Activated CD4-positive, CD25-positive, alpha-beta regulatory T cell treated with anti-CD3 and anti-CD28 coated beads, Interleukin-2, amount 50 U/mL, for 72 hours (primary cell): ENCODE results near the gene FNDC3A.
"Not testable (repeated sequence)": the region's sequence is repeated elsewhere in the genome, so short reads cannot be mapped to it uniquely, and the experiment has no call there.

Experiments
- DNase-seq: peaks from one replicate; pipeline ENCODE4 v3.0.0; 2021

Gene FNDC3A

DNA sequence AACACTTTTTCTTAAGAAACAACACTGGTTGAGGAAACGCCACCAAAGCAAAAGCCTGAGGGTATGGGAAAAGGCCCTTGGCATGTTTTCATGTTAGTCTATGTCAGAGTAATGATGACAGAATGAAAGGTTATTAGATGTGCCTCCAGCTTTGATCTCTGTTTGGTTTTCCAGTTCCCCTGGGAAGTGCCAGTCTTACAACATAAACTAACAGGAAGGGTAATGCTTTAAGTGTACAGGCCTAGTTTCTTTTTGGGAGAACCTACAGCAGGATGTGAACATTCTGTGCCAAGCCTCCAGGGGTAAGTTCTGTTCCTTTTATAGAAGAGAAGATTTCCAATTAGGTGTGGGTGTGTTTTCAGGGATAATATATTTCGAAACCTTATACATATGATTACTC, 121.7 kb downstream of the FNDC3A start:
- no peak for DNase-seq

DNA sequence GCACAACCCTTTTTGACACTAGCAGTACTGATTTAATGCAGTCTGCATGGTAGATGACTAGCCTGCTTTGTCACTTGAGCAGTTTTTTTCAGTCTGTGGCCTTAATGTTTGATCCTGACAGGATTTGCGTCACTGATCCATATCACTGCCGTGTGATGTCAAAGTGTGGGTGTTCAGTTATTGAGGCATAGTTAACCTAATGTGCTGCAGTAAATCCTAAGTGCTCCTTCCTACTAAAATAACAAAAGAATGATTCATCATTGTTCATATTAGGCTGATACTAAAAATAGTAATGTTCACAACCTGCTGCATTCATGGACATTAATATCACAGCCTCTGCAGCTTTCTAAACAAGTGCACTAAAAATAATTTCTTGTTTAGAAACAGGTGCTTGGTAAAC, 122.5 kb downstream of the FNDC3A start:
- DNase-seq: no peak

DNA sequence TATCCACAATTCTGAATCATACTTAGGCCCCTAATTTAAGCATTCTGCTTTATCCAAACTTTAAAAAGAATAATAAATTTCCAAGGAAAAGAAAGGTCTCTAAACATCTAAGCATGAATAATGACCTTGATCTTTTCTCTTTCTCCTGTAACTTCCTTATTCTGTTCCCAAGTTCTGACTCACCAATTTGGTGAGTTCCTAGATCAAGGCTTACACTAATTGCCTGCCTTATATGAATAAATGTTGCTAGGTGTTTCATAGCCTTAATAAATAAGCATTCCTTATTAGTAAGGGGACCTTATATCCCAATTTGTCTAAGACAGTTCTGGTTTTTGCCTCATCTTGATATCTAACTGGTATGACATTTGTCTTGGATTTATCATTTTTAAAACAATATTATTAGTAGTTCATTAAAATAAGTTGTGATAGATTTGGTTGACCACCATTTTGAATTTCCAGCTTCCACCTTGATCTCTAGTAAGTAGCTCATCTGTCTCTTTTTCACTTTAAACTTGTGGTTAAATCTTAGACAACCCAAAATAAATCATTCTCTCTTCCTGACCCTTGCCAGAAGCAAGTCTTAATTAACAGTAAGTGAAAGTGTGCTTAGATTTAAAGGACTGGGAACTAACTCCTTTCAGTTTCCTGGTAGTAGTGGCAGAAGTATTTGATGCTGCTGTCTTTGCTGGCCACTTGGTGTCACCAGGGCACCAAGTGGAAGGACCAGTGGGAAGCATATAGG, 123.2 kb downstream of the FNDC3A start:
- DNase-seq: no peak

DNA sequence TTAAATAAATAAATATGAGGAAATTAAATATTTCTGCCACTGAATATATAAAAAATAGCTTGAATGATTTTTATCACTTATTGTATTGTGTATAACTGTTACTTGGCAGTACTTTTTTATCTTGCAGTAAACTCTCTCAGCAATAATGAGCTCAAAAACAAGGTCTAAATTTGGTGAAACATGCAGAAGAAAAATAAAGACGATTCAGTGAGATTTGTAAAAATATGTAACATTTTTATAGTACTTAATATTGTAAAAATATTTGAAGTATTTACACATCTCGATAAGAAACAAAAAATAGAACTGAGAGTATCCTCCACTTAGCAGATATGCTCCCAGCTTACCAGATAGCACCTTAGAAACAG, 123.8 kb downstream of the FNDC3A start:
- DNase-seq: no peak

DNA sequence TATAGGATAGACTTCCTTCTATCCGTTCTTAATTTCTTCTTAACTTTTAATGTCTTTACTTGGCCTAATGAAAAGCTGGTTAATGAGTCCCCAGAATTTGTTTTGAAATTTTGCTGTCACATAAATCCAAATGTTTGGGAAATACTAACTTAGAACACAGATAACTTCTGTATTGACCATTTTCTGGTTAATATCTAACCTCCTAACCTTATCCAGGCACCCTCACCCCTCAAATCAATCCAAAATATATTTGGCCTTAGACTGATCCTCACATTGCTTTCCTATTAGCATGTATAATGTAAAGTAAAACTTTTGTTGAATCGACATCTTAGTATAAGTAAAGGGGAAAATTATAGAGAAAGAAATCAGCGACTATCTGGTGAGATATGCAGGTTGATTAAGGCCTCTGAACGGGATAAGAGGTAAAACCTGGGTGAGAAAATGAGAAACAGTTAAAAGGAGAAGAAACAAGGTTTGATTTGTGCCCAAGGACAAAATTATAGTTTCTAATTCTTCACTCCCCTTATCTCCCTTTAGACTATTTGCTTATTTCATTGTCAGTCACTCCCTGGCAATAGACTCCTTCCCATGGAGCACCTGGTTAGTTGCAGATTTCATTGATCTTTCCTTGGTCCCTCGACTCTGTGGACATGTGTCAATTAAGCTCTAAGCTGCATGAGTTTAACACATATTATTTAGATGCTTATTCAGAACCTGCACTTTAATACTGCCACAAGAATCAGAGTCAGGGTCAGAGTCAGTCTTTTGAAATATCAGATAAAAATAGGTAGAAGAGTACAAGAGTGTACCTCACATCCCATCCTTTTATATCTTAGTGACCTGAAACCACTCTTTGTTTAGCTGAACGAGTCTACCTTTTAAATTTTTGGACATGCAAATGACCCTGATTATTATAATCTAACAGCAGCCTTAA, 125.2 kb downstream of the FNDC3A start:
- DNase-seq: no peak

DNA sequence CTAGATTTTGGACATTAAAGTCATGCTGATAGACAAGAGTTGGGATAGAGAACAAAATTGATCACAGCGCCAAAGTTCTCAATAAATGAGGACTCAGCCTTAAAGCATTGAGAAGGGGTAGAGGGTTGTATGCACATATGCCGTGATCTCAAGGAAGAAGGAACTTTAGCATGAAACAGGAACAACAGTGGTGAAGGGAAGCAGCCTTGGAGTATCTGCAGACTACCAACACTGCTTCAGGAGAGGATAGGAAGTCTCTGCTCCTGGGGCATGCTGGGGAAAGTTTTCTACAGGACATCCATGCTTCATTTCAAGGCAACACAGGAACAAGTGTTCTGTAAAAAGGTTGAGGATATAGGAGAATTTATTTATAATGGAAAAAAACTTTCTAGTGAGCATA, 132.5 kb downstream of the FNDC3A start:
- DNase-seq: no peak

DNA sequence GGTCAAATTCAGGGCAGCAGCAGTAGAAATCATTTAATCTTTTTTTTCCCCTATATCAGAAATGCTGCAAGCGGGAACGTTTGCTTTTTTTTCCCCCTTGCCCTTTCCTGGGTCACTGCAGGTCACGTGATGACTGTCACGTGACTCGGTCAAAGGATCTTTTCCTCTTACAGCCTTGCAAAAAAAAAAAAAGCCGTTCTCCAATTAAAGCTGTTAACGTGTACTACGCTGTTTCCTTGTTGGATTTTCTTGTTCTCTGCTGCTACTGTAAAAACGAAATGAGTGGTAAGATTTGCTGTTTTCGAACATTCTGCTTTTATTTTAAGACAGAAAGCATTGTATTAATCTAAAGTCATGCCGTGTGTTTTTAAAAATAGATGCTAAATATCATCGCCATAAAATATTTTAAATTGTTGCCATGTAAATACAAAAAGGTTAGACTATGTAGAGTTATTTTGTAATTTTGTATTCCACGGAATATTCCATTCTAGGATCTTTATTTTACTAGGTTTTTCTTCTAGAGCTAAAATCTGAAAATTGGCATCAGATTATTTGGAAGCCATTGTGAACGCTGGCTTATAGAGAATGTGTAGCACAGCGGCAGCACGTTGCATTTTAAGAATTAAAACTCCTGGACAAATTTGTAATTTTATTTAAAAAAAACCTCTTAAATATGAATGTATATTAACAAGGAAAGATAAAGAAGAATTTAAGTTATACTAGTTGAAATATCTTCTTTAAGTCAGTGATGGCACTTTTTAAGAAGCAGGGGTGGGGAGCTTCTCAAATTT, 134.6 kb downstream of the FNDC3A start:
- DNase-seq: peak; percentile 70

DNA sequence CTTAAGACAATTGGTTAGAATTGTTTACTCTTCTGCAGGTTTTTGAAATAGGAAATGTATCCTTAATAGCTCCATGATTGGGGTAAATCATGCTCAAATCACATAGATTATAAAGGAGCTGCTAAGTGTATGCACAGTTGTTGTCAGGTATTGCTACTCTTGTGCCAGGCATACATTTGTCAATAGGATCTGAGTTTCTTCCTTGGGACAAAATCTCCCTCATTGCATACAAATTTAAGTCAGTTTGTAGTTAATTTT, 135.1 kb downstream of the FNDC3A start:
- DNase-seq: no peak

DNA sequence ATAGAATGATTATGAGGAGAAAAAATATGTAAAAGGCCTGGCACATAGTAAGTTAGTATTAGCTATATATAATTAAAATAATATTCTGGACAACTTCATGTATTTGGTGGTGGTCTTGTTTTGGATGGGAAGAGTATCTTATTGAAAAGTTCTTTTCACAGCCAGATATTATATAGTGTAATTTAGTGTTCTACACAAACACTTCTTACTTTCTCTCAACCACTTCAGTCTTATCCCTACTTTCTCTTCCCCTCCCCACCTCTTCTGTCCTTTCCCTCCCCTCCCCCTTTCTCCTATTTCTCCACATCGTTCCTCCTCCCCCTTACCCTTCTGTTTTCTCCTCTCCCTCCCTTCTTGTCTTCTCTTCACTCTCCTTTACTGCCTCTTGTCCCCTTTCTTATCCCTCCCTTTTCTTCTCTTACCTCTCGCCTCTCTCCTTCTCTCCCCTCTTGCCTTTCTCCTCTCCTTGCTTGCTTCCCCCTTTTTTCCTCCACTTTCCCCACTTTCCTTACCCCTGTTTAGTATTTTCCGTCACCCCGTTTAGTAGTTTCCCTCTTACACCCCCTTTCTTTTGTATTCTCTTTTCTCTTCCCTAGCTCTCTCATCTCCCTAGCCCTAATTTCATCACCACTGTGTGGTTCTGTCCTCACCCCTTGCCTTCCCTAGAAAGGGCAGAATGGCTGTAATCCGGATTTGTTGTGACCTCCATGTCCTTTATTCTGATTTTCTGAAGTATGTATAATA, 137.2 kb downstream of the FNDC3A start:
- DNase-seq: no peak

DNA sequence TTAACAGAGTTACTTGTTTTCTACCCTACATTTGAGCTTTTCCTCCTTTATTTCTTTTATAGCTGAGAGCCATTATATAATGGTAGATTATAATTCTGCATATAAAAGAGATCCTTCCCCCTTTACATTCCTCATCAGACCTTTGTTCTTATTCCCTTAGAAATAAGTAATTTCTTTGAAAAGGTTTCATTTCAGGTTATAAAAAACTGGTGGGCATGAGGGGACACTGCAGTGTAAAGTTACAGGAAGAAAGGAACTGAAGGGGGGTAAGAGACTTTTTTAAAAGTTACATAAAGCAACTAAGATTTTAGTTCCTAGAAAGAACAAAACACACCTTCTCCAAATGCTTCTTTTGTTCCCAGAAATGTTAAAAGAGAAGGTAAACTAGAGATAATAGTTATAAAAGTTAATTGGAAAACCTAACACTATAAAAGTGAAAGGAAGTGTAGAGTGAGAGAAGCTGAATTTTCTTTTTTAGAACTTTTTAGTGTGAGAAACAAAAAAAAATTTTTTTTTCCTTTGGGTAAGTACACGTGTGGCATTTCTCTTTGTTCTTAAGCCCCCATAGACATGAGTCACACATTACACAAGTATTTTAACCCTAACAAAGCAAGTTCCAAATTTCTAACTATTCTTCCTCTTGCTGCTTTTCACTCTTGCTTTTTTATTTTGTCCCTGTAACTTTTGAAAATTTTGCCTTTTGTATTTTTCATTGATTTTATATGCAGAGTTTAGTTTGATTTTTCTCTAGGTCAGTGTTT, 138.0 kb downstream of the FNDC3A start:
- DNase-seq: no peak

DNA sequence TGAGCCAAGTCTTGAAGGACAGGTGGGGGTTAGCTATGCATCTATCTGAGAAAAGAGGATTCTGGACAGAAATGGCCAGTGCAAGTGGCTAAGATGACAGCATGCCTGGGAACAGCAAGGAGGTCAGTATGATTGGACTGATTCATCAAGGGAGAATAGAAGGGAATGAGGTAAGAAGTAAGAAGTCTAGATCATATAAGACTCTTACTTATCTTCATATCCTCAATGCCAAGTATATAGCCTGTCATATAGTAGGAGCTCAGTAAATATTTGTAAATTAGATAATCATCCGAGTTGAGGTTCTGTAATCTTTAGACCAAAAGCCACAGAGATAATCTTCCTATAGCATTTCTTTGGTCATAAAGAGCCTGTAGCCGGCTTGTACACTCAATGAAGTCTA, 141.2 kb downstream of the FNDC3A start:
- no peak for DNase-seq

DNA sequence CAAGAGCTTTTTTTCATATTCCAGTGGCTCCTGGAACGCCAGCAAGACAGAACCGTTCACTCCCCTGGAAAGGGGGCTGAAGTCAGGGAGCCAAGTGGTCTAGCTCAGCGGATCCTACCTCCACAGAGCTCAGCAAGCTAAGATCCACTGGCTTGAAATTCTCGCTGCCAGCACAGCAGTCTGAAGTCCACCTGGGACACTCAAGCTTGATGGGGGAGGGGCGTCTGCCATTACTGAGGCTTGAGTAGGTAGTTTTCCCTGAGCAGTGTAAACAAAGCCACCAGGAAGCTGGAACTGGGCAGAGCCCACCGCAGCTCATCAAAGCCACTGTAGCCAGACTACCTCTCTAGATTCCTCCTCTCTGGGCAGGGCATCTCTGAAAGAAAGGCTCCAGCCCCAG, 142.7 kb downstream of the FNDC3A start:
- DNase-seq: not testable (repeated sequence)

DNA sequence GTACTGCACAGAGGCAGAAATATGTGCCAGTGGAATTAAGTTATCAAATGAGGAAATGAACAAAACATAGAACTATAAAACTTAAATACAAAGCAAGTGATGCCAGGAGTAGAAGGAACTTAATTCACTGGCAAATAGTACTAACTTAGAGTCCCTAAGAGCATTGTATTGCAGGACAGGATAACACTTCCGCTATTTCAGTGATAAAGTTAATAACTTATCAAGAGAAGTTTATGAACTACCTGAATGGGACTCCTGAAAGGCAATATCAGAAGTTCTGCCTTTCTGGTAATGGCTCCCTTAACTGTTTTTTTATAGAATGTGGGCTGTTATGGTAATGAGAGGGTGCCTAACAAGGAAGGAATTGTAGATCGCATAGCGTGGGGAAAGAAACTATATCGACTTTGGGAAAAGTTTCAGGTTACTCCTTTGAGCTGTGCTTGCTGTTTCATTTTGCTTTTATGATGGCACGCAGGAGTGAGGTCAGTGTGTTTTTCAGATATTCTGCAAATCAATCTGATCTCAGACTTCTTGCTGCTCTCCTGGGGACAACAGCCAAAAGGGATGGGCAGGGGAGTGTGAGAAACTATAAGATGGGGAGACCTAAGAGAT, 149.1 kb downstream of the FNDC3A start:
- DNase-seq: no peak

DNA sequence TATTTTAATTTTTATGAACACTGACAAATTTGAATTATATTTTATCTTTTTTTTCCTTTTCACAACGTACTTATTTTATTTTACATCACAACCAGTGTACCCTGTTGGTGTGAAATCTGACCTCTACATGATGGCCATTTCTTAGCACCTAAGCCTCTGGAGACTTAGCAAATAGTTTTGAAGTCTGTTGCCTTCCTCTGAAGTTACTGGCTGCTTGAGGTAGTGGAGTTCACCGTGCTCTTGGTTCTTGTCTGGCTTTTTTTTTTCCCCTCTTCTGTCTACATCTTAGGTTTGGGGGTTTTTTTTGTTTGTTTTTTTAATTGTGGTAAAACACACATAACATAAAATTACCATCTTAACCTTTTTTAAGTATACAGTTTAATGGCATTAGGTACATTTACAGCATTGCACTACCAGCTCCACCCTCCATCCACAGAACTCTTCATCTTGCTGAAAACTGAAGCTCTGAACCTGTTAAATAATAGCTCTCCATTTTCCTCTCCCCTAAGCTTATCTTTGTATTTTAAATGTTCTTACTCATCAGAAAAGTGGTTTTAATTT, 150.3 kb downstream of the FNDC3A start:
- no peak for DNase-seq

DNA sequence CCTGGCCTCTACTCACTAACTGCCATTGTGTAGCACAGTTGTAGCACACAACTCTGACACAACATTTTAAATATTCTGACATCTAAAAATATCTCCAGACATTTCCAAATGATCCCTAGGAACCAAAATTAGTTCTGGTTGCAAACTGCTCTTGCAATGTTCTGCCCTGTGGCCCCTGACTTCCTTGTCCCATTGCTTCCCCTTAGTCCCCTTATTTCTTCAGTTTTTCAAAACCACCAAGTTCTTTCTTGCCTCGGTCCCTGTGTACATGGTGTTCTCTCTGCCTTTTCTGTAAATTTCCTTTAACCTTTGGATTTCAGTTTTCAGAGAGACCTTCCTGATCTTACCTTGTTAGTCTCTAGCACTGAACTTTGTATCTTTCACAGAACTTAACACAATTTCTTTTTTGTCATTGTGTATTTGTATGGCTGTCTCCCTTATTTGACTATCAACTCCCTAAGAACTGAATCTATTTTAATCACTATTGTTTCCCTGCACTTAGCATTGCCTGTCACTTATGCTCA, 156.8 kb downstream of the FNDC3A start:
- DNase-seq: no peak

DNA sequence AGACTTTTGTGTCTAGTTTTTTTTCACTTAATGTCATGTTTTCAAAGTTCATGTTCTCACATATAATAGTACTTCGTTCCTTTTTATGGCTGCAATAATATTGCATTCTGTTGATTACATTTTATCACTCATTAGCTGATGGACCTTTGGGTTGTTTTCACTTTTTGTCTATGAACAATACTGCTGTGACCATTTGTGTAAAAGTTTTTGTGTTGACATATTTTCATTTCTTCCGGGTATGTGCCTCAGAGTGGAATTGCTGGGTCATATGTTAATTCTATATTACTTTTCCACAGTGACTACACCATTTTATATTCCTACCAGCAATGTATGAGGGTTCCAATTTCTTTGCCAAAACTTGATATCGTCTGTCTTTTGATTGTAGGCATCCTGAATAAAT, 158.6 kb downstream of the FNDC3A start:
- no peak for DNase-seq

DNA sequence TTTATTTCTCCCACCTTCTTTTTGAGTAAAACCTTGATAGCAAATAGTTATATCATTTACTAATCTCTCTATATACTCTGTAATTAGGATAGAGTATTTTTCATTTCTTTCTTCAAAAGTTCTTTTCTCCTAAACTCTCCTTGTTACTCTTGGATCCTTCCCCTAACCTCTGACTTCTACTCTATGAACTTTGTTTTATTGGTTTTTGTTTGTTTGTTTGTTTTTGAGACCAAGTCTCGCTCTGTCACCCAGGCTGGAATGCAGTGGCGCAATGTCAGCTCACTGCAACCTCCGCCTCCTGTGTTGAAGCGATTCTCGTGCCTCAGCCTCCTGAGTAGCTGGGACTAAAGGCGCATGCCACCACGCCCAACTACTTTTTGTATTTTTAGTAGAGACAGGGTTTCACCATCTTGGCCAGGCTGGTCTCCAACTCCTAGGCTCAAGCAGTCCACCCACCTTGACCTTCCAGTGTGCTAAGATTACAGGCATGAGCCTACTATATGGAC, 161.5 kb downstream of the FNDC3A start:
- not testable (repeated sequence) for DNase-seq

DNA sequence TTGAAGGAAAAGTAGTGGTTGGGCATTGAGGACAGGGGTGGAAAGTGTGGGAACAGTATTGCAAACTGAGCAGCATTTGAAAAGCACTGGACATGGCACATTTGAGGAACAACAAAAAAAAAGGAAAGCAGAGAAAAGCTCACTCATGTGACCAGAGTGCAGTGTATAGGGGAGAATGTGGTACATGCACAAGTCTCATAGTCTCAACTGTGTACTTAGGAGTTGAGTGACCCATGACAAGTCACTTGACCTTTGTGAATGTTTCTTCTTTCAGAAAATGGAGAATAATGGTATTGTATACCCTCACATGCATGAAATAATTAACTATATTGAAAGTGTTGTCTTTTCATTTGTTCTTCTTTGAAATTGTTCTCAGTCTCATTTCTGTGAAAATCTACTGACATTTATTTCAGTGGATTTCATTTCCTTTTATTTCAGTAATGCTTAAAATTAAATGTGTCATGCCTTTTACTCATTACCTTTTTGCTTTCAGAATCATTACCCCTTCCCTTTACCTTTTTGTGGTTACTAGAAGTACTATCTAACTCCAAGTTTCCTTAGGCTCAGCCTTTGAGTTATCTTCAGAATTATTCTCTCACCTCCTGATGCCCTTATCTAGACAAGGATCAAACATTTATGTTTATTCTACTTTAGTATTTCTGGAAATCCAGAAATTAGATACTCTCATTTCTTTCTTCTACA, 165.3 kb downstream of the FNDC3A start:
- no peak for DNase-seq

DNA sequence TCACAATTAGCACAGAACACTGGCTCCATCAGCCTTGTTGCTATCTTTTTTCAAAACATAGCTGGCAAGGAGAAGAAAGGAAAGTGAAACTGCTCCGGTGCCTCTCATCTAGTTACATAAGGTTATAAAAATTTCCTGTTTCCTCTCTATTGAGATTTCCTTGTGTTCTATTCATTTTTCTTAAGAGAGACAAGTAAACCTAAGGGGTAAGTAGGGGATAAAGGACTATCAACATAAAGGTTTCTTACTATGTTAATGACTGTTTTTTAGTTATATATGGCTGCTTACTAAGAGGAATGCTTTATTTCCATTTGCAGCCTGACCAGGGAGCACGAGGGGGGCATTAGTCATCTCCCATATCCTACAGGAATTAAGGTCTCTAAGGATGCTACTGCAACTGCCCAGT, 171.2 kb downstream of the FNDC3A start:
- DNase-seq: no peak

DNA sequence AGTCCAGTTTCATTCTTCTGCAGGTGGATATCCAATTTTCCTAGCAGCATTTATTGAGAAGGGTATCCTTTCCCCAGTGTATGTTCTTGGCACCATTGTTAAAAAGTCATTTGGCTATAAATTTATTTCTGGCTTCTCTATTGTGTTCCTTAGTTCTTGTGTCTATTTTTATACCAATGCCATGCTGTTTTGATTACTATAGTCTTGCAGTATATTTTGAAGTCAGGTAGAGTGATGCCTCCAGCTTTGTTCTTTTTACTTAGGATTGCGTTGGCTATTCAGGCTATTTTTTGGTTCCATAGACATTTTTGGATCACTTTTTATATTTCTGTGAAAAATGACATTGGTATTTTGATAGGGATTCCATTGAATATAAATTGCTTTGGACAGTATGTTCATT, 172.7 kb downstream of the FNDC3A start:
- no peak for DNase-seq
